ENCODE measurements around the gene ZDHHC8.

Gene ZDHHC8

GRCh38 chr22:20147237-20147988 is 15.8 kb downstream of the ZDHHC8 start:
- no peaks in the 10 kb centered on the region for H3K9me3 ChIP-seq
- no peak overlapping the region for H3K27ac ChIP-seq

GRCh38 chr22:20148414-20148813 is 16.8 kb downstream of the ZDHHC8 start:
- Histone ChIP-seq H3K27ac (no peak overlapping the region), H3K36me3 (peaks cover 3 to 32% (median 13%) of the 10 kb centered on the region in 3 donors), H3K4me3 (no peak overlapping the region), H3K4me1 (no peaks in the 10 kb centered on the region), H3K9me3 (no peaks in the 10 kb centered on the region), H3K27me3 (no peaks in the 10 kb centered on the region)
- intact Hi-C loops (cut with DNase I; ENCODE audit: low total_unique reads), result no loop called here
- no peak for TF ChIP-seq CTCF (IDR thresholded peaks at IDR 0.05)
- no peak for DNase-seq

More at GRCh38 chr22:20147237-20147988, 15.8 kb downstream of the ZDHHC8 start:
- H3K4me1 ChIP-seq, result no peaks in the 10 kb centered on the region
- TF ChIP-seq CTCF (IDR thresholded peaks at IDR 0.05), result no peak
- no peaks in the 10 kb centered on the region for H3K27me3 ChIP-seq
- H3K4me3 ChIP-seq, result no peak overlapping the region
- peaks cover 3 to 42% (median 21%) of the 10 kb centered on the region in 3 donors for H3K36me3 ChIP-seq
- DNase-seq, result no peak
- intact Hi-C loops (cut with DNase I; ENCODE audit: low total_unique reads), result no loop called here

GRCh38 chr22:20149257-20150250 is 17.9 kb downstream of the ZDHHC8 start:
- no peak for DNase-seq
- no peak for TF ChIP-seq CTCF (IDR thresholded peaks at IDR 0.05)

GRCh38 chr22:20150381-20151275 is 19.0 kb downstream of the ZDHHC8 start, which contains the start of gene CCDC188:
Gene CCDC188, minus strand, starts transcription at chr22:20151055. Its CDS starts 69 bp downstream, at chr22:20150986.
- no peak for DNase-seq
- intact Hi-C loops (cut with DNase I; ENCODE audit: low total_unique reads), result no loop called here
- peaks cover 0 to 20% of the 10 kb centered on the region in 2 donors for H3K27me3 ChIP-seq
- no peaks in the 10 kb centered on the region for H3K9me3 ChIP-seq
- H3K4me3 ChIP-seq, result no peak within 1 kb of the TSS
- H3K4me1 ChIP-seq, result peaks cover 0 to 8% (median 0%) of the 10 kb centered on the region in 4 donors
- H3K36me3 ChIP-seq, result peaks cover 0 to 11% (median 0%) of the 10 kb centered on the region in 3 donors
- TF ChIP-seq CTCF (IDR thresholded peaks at IDR 0.05), result no peak
- no peak within 1 kb of the TSS for H3K27ac ChIP-seq

More at GRCh38 chr22:20149257-20150250, 17.9 kb downstream of the ZDHHC8 start:
- intact Hi-C loops (cut with DNase I; ENCODE audit: low total_unique reads), result no loop called here
- H3K27me3 ChIP-seq, result peaks cover 0 to 10% of the 10 kb centered on the region in 2 donors
- H3K36me3 ChIP-seq, result peaks cover 3 to 21% (median 3%) of the 10 kb centered on the region in 3 donors
- H3K9me3 ChIP-seq, result no peaks in the 10 kb centered on the region
- no peak overlapping the region for H3K27ac ChIP-seq
- H3K4me3 ChIP-seq, result no peak overlapping the region
- no peaks in the 10 kb centered on the region for H3K4me1 ChIP-seq

GRCh38 chr22:20151276-20151588 is 19.6 kb downstream of the ZDHHC8 start:
- Histone ChIP-seq H3K27me3 (peaks cover 0 to 24% of the 10 kb centered on the region in 2 donors), H3K36me3 (peaks cover 0 to 7% (median 0%) of the 10 kb centered on the region in 3 donors), H3K27ac (no peak overlapping the region), H3K9me3 (no peaks in the 10 kb centered on the region), H3K4me3 (no peak overlapping the region), H3K4me1 (peaks cover 0 to 8% (median 0%) of the 10 kb centered on the region in 4 donors)
- intact Hi-C loops (cut with DNase I; ENCODE audit: low total_unique reads), result no loop called here
- no peak for DNase-seq
- no peak for TF ChIP-seq CTCF (IDR thresholded peaks at IDR 0.05)
